ENCODE data around the gene REL. TPM values are rescaled to one million over a fixed set of nuclear protein-coding genes. Genes with fewer than 3 reads are reported as not detected.

REL gene
- total and polyA plus RNA-seq, 9 of the 15 experiments (the other 6 are each of a cell fraction or from before 2014, with no cell fraction given): 0.63 to 8.6 (median 6.3) TPM

GRCh38 chr2:60881047-60881932 is at the start of gene REL (continued):
- TF ChIP-seq PHB2 (IDR thresholded peaks at IDR 0.05; ENCODE audit: low read depth): no peak
- no peak; the same call in 1 of the 2 replicates for TF ChIP-seq XRCC5 (IDR thresholded peaks at IDR 0.05; ENCODE audit: low read depth, low read length)
- TF ChIP-seq MAFG (tag; conservative IDR thresholded peaks at IDR 0.05): no peak
- no peak for TF ChIP-seq ZC3H8 (IDR thresholded peaks at IDR 0.05)
- 0 out of 6 replicates have a peak, but pooled peaks of 1 of the 3 experiments have one; percentile 54 for TF ChIP-seq ZBTB11 (CRISPR knock-in tag; IDR thresholded peaks at IDR 0.05)
- TF ChIP-seq KAT7 (CRISPR knock-in tag; IDR thresholded peaks at IDR 0.05; ENCODE audit: borderline replicate concordance): no peak
- TF ChIP-seq HDGF (IDR thresholded peaks at IDR 0.05): no peak
- TF ChIP-seq CUX1 (CRISPR knock-in tag; IDR thresholded peaks at IDR 0.05): no peak
- no peak for TF ChIP-seq SIX5 (IDR thresholded peaks at IDR 0.05; ENCODE audit: borderline replicate concordance in 1 of 2, insufficient read depth in 1 of 2, low read depth in 1 of 2, low read length in 2 of 2)
- TF ChIP-seq FOXJ3 (CRISPR knock-in tag; IDR thresholded peaks at IDR 0.05): no peak
- no peak for TF ChIP-seq IRF2 (CRISPR knock-in tag; IDR thresholded peaks at IDR 0.05)
- TF ChIP-seq HNRNPH1 (optimal IDR thresholded peaks at IDR 0.05; ENCODE audit: low read depth, low read length): no peak
- TF ChIP-seq SREBF2 (CRISPR knock-in tag; IDR thresholded peaks at IDR 0.05): no peak
- no peak for TF ChIP-seq DACH1 (IDR thresholded peaks at IDR 0.05; ENCODE audit: partially characterized antibody)
- TF ChIP-seq FOXP4 (CRISPR knock-in tag; IDR thresholded peaks at IDR 0.05; ENCODE audit: borderline replicate concordance): no peak
